Stimulated activated memory B cell treated with anti-CD40 and anti-IgM and Interleukin-4, amounts not matched to agents 10 μg/mL and 1 μg/mL and 100 μg/mL, for 72 hours (primary cell): ENCODE measurements around the gene WBP1.

ENCODE experiments used
- ATAC-seq: fragments of 150-1000 bp; cut with Tn5 transposase; 2 replicates; pipeline ENCODE4 v1.10.0; 2021
- H3K27ac Mint-ChIP-seq: one replicate; pipeline ENCODE4 v1.8.0; 2022; ENCODE audit warnings: mild to moderate bottlenecking, mixed read lengths
- H3K27me3 Mint-ChIP-seq: one replicate; pipeline ENCODE4 v1.8.0; 2022; ENCODE audit warnings: mixed read lengths
- H3K36me3 Mint-ChIP-seq: one replicate; pipeline ENCODE4 v1.8.0; 2022; ENCODE audit warnings: mixed read lengths
- H3K4me1 Mint-ChIP-seq: one replicate; pipeline ENCODE4 v1.8.0; 2022; ENCODE audit warnings: mixed read lengths
- H3K4me3 Mint-ChIP-seq: one replicate; pipeline ENCODE4 v1.8.0; 2022; ENCODE audit warnings: mild to moderate bottlenecking, moderate library complexity, mixed read lengths
- H3K9me3 Mint-ChIP-seq: one replicate; pipeline ENCODE4 v1.8.0; 2022; ENCODE audit warnings: mixed read lengths

WBP1 gene

DNA sequence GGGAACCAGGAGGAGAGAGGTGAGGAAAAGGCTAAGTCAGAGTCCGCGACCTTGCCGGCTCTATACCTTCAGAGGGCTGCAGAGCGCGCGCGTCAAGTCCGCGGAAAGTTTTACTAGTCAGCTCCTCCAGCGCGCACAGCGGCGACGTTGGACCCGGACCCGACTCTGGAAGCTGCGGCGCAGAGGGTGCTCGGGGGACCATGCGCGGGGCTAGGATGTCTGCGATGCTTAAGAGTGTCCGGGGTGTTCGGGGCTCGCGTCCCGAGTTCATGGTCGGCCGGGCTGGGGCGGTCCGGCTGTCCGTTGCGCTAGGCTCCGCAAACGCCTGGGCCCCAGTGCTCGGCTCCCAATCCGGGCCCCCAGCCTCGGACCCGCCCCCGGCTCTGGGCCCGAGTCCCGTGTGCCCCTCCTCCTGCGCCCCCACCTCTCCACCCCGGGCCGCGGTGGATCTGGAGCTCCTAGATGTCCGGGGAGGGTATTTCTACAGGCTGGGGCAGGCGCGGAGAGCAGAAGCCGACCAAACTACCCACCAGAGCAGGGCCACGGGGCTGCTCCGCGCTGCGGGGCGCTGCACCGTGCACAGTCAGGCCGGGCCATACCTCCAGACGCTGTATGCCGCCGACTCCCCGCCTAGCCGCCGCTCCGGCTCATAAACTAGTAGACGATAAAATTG lies 41.2 kb downstream of the WBP1 start, which contains the start of gene LBX2:
TSS of gene LBX2 (minus strand) at position 337 of the 673 bp plus-strand sequence. CDS start at position 271, 66 bp downstream.
- no peak for ATAC-seq
- Mint-ChIP-seq H3K9me3 (no peaks in the 10 kb centered on the region), H3K36me3 (peaks cover 4% of the 10 kb centered on the region), H3K4me3 (peak within 1 kb of the TSS; percentile 74), H3K4me1 (peaks cover 56% of the 10 kb centered on the region), H3K27me3 (peaks cover 56% of the 10 kb centered on the region), H3K27ac (peak within 1 kb of the TSS; percentile 2)

DNA sequence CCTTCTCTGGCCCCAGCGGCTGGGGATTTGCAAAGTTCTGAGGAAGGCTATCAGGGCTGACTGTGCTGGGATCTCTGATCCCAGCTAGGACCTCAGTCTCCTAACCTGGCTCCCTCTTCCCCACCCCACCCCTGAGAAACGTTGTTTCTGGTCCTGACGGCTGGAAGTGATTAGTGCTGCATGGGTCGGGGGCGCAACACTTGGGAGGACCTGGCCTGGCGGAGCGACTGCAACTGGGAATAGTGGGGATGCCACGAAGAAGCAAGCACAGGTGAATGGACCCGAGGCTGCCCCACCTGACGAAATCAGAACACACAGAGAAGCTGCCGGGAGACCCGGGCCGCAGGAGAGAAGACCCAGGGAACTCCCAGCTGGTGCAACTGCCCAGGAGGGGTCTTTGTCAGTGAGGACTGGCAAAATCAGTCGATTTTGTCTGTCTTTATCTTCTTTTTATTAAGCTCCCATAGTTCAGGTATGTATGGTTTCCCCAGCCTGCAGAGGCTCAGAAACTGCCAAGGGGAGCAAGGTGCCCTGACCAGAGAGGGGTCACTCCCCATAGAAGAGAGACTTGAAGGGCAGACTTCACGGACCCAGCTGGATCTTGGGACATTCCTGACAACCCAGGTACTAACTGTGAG lies 41.8 kb downstream of the WBP1 start:
- Mint-ChIP-seq H3K4me3 (no peak overlapping the region), H3K27me3 (peaks cover 62% of the 10 kb centered on the region), H3K9me3 (no peaks in the 10 kb centered on the region), H3K27ac (no peak overlapping the region), H3K4me1 (peaks cover 62% of the 10 kb centered on the region), H3K36me3 (peaks cover 10% of the 10 kb centered on the region)
- no peak for ATAC-seq

DNA sequence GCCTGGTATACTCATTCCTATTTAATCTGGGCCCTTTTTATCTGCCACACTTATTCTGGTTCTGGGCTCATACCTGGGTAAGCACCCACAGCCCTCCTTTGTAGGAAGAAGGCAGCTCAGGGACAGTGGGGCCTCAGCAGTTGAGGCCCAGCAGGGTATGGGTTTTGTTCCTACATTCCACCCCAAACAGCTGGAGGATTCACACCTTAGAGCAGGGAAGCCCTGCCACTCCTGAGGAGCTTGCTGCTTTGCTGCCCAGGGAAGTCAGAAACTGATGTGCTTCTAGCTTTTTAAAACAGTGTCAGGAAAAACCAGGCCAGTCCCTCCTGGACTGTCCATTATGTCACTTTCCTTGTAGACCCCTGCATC lies 42.3 kb downstream of the WBP1 start:
- H3K36me3 Mint-ChIP-seq, result peaks cover 15% of the 10 kb centered on the region
- no peak for ATAC-seq
- no peaks in the 10 kb centered on the region for H3K9me3 Mint-ChIP-seq
- H3K4me1 Mint-ChIP-seq, result peaks cover 67% of the 10 kb centered on the region
- H3K4me3 Mint-ChIP-seq, result no peak overlapping the region
- H3K27ac Mint-ChIP-seq, result no peak overlapping the region
- peaks cover 62% of the 10 kb centered on the region for H3K27me3 Mint-ChIP-seq

DNA sequence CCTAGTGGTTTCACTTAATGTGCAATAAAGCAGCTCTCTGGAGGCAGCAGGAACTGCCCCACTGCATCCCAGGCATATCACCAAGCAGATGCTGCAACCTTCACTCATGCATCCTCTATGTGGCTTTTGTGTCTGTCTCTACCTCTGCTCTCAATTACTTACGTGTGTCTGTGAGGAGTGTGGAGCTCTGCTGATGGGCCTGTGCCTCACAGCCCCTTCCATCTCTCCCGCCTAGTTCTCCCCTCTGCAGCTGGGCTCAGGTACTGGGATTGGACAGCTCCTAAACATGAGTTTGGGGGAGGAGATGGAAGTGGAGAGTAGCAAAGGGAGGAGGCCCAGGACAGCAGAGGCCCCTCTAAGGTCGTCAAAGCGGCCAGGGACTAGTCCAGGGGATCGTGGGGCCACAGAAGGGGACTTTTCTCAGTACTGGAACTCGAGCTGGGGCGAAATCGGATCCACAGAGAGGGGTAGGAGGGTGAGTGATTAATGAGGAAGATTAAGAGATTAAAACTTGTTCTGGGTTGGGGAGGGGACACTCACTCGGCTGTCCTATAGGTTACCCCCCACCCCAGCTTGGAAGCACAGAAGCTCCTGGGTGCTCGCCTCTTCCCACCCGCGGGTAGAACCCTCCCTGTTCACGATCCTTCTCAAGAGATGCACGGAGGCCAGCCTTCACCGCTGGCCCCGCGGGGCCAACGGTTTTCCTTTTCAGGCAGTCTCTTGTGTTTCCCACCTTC lies 43.3 kb downstream of the WBP1 start:
- H3K36me3 Mint-ChIP-seq, result peaks cover 21% of the 10 kb centered on the region
- ATAC-seq, result no peak
- H3K4me3 Mint-ChIP-seq, result peak overlapping the region; percentile 55
- no peak overlapping the region for H3K27ac Mint-ChIP-seq
- peaks cover 74% of the 10 kb centered on the region for H3K4me1 Mint-ChIP-seq
- no peaks in the 10 kb centered on the region for H3K9me3 Mint-ChIP-seq
- H3K27me3 Mint-ChIP-seq, result peaks cover 62% of the 10 kb centered on the region

DNA sequence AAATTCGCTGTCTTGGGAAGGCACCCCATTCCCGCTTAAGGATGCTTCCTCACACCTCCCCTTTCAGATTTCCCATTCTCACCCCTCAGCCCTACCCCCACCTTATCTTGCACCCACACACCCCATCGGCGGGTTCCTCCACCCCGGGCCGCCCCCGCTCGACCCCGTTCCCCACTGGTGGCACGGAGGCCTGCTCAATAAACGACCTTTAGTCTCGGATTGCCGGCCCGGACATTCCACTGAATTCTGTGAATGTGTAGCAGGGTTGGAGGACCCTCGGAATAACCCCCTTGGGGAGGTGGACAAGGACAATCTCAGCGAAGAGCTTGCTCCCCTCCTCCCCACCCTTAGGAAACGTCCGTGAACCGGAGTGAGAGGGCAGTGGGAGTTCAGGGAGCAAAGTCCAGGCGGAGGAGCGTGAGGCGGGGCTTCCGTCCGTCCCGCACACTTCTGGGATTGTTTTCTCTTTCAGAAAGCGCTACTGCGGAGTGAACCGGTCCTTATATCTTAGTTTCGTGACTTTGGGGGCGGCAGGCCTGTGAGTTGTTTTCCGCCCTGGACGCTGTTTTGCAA lies 44.0 kb downstream of the WBP1 start:
- no peaks in the 10 kb centered on the region for H3K9me3 Mint-ChIP-seq
- H3K27me3 Mint-ChIP-seq, result peaks cover 62% of the 10 kb centered on the region
- peak overlapping the region; percentile 76 for H3K4me3 Mint-ChIP-seq
- H3K36me3 Mint-ChIP-seq, result peaks cover 24% of the 10 kb centered on the region
- H3K27ac Mint-ChIP-seq, result peak overlapping the region; percentile 80
- no peak for ATAC-seq
- H3K4me1 Mint-ChIP-seq, result peaks cover 81% of the 10 kb centered on the region

DNA sequence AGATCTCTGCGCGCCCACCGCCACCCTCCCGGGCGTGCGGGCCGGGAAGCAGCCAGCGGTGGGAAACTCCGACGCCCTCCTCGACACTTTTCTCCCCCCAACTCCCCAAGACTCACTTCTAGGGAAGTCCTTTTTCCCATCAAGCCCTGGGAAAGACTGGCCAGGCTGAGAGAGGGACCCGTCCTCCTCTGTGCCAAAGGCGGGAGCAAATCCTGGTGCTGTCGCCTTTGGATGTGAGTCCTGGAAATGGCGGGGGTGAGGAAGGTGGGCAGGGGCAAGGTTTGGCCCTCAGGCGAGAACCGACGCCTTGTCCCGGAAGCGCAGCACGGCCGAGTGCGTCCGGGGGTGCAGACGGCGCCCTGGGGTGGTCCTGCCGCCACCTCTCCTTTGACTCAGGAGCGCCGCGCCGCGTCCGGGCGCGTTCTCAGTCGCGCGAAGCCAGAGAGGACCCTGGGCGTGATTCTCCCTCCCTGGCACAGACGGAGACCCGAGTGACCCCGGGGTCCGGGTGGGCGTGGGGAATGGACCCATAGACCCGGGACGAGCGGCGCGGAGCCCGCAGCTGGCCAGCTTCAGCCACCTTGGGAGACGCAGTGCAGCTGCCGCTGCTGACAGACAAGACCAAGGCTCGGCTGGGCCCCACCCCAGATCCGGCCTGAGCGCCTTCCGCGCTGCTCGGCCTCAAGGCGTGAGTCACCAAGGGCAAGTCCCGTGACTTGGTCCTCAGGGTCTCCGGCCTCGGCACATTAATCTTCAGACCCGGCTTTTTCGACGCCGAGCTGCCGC lies 44.7 kb downstream of the WBP1 start:
- Mint-ChIP-seq H3K27ac (peak overlapping the region; percentile 80), H3K9me3 (no peaks in the 10 kb centered on the region), H3K4me3 (peak overlapping the region; percentile 76), H3K4me1 (peaks cover 76% of the 10 kb centered on the region), H3K27me3 (peaks cover 56% of the 10 kb centered on the region), H3K36me3 (peaks cover 24% of the 10 kb centered on the region)
- ATAC-seq, result peak; percentile 61

DNA sequence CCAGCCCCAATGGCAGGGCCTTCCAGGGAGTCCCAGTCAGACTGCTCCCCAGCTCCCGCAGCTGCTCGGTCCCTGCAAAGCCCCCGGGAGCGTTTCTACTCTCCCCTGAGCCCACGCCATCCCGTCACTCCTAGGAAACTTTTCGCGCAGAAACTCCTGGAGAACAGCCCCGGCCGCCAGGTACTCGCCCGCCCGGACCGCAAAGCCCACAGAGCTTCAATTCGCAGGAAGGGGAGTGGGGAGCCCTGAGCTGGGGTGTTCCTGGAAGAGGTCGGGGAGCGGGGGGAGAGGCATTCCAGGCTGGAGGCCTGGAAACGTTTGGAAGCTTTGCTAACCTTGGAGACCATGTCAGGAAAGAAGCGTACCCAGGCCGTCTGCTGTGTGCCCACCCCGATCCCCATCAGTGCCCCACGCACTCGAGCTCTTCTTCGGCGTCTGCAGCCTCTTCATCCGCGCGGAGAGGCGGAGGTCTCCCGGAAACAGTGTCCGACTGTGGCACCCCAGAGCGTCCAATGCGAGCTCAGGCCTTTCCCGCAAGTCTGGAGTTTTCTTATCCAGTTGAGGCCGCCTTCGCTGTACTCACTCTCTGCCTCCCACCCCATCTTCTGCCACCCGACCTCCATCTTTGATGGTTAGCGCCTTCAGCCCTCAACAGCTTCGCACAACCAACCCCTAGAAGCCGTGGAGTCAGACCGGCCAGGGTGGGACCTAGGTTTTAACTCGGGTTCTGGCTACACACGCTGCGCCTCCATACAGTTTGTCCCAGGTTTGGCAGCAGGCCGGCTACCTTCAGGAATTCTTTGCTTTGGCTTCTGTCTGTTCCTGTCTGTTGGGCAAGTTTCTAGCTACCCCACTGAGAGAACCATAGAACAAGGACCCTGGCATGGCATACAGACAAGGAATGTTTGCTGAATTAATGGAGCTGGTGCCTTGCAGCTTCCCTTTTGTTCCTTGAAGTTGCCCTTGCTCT lies 45.6 kb downstream of the WBP1 start:
- peaks cover 76% of the 10 kb centered on the region for H3K4me1 Mint-ChIP-seq
- peaks cover 47% of the 10 kb centered on the region for H3K27me3 Mint-ChIP-seq
- ATAC-seq, result no peak
- no peaks in the 10 kb centered on the region for H3K9me3 Mint-ChIP-seq
- peaks cover 24% of the 10 kb centered on the region for H3K36me3 Mint-ChIP-seq
- H3K27ac Mint-ChIP-seq, result peak overlapping the region; percentile 80
- H3K4me3 Mint-ChIP-seq, result peak overlapping the region; percentile 76

DNA sequence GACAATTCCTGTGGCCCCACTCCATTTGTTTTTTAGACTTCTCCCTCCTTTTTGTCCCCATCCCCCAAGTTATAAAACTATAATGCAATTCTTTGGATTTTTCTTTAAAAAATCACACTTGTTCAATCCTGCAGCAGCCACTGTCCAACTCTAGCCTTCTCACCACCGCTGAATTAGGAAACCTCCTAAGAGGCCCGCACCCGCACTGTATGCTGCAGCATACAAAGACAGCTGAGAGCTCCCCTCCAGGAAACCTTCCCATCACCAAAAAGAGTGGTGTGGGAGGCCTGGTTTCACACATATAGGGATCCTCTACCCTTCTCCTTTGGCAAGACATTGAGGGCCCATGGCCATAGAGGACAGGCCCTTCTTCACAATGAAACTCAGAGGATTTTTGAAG lies 46.4 kb downstream of the WBP1 start:
- Mint-ChIP-seq H3K27ac (peak overlapping the region; percentile 80), H3K36me3 (peaks cover 24% of the 10 kb centered on the region), H3K27me3 (peaks cover 39% of the 10 kb centered on the region), H3K9me3 (no peaks in the 10 kb centered on the region), H3K4me3 (peak overlapping the region; percentile 76), H3K4me1 (peaks cover 70% of the 10 kb centered on the region)
- no peak for ATAC-seq

DNA sequence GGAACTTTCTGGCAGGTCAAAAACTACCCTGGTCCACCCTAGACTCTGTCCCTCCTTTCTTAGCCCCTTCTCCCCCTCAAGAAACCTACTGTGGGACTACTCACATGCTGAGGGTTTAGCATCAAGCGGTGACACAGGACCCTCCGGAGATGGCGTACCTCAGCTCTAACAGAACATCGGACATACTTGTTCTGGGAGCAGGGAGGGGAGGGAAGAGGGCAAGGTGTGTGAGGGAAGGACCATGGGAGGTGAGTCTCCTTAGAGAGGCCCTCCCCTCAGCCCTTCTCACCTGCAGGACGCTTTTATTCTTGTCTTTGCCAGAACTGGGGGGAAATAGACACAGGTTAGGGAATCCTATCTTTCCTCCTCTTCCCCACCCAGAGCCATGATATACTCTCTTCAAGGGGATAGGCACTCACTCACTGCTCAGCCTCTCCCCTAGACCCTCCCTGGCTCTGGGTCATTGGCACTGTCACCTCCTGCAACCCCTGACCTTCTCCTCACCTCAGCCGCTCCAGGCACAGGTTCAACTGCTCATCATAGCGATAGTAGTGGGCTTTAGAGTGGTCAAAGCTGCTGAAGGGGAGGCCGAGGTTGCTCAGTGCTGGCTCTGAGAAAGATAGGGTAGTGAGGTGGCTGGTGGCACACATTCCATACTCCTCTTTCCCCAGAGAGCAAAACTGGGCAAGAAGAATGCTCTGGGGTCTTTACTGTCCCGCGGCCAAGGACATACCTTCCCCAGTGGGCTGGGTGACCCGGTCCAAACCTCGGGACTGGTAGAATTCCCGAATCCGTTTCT lies 47.4 kb downstream of the WBP1 start:
- peaks cover 24% of the 10 kb centered on the region for H3K36me3 Mint-ChIP-seq
- ATAC-seq, result no peak
- peak overlapping the region; percentile 80 for H3K27ac Mint-ChIP-seq
- no peak overlapping the region for H3K4me3 Mint-ChIP-seq
- no peaks in the 10 kb centered on the region for H3K9me3 Mint-ChIP-seq
- peaks cover 63% of the 10 kb centered on the region for H3K4me1 Mint-ChIP-seq
- peaks cover 28% of the 10 kb centered on the region for H3K27me3 Mint-ChIP-seq

DNA sequence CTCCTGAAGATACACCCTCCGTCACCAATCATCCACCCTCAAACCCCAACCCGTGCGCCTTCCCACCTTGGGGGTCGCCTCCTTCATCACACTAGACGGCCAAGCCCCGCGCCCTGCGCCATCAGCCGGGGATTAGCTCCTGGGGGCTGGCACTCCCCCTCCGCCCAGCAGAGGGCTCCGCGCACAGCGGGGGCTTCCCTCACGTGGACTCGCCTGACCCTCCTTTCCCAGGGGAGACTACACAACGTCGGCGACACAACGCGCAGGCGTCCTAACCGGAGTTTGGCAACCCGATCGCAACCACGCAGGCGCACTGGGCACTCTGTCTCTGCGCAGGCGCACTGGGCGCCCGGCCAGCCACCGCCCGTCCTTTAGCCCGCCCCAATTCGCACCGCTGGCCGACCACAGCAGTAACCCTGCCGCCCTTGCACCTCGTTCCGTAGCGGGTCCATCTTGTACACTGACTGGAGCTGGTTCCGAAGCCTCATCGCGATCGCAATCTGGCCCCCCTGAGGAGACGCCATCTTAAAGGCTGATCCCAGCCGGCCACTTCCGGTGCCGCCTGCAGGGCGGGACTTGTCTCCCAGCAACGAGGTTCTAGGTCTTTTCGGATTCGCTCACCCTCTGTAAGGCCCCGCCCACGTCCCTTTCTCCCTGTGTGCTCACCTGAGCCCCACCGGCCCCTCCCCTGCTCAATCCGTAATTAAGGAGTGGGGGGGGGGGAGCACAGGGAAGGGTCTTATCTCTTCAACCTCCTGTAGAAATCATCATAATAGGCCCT lies 49.1 kb downstream of the WBP1 start, which contains the start of gene PCGF1:
TSS of gene PCGF1 (minus strand) at position 551 of the 781 bp plus-strand sequence. CDS start at position 524, 27 bp downstream.
- peak within 1 kb of the TSS; percentile 89 for H3K4me3 Mint-ChIP-seq
- peaks cover 53% of the 10 kb centered on the region for H3K4me1 Mint-ChIP-seq
- peak within 1 kb of the TSS; percentile 97 for H3K27ac Mint-ChIP-seq
- H3K9me3 Mint-ChIP-seq, result no peaks in the 10 kb centered on the region
- H3K36me3 Mint-ChIP-seq, result peaks cover 24% of the 10 kb centered on the region
- peaks cover 20% of the 10 kb centered on the region for H3K27me3 Mint-ChIP-seq
- peak; percentile 95 for ATAC-seq

DNA sequence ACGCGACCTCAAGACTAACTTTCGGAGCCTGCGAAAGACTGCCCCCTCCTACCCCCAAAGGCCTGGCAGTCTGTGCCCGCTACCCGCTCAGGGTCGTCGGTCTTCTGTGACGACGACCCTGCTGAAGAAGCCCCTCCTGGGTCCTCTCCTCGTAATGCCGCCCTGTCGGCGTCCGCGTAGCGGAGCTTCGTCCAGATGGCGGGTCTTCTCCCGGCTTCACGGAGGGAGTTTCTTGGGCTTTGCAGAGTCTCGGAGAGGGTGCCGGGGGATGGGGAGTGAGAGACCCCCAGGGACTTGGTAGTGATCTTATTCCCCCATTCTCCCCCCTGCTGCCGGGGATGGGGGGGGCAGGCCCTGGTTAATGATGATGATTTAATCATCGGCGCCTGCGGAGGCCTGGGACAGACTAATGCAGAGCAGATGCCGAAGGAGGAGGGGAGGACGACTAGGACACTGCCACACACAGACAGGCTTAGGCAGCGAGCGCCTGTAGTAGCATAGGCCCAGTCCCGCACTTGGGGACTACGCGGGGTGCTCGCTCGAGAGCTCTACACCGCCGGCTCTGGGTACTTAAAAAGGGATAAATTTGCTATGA lies 49.8 kb downstream of the WBP1 start:
- H3K4me3 Mint-ChIP-seq, result peak overlapping the region; percentile 89
- no peaks in the 10 kb centered on the region for H3K9me3 Mint-ChIP-seq
- peak; percentile 22 for ATAC-seq
- H3K27me3 Mint-ChIP-seq, result peaks cover 26% of the 10 kb centered on the region
- peaks cover 47% of the 10 kb centered on the region for H3K4me1 Mint-ChIP-seq
- peaks cover 24% of the 10 kb centered on the region for H3K36me3 Mint-ChIP-seq
- peak overlapping the region; percentile 97 for H3K27ac Mint-ChIP-seq

DNA sequence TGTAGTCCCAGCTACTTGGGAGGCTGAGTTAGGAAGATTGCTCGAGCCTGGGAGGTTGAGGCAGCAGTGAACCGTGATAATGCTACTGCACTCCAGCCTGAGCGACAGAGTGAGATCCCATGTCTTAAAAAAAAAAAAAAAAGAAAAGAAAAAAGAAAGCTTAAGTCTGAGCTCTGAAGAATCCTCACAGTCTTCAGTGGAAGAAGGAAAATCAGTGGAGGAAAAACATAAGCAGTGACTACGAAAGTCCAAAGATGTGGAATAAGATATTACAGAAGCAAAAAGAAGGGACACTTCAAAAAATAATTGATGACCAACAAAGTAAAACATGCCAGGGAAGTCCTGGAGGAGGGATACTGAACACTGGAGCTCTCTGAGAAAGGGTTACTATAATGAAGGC lies 52.0 kb downstream of the WBP1 start:
- ATAC-seq, result no peak
- Mint-ChIP-seq H3K9me3 (no peaks in the 10 kb centered on the region), H3K27ac (no peak overlapping the region), H3K36me3 (peaks cover 12% of the 10 kb centered on the region), H3K4me1 (peaks cover 32% of the 10 kb centered on the region), H3K27me3 (peaks cover 30% of the 10 kb centered on the region), H3K4me3 (no peak overlapping the region)
